K562 (cell line): ENCODE measurements around the gene SYF2. TPM values are rescaled to one million over a fixed set of nuclear protein-coding genes. Genes with fewer than 3 reads are reported as not detected.
A peak's percentile ranks its signal among the peaks of the same experiment; 100 is the strongest.

Source experiments
- ASH1L ChIP-seq: fragments of 450-650 bp; IDR thresholded peaks from 2 replicates; pipeline ENCODE4 v1.6.1; 2018; ENCODE audit warnings: borderline replicate concordance, mild to moderate bottlenecking, low read depth; ENCODE audit not compliant: partially characterized antibody
- C11orf30 ChIP-seq: fragments of 450-650 bp; IDR thresholded peaks from 2 replicates; pipeline ENCODE4 v1.6.1; 2016; ENCODE audit warnings: low read depth, mild to moderate bottlenecking
- CBX8 ChIP-seq: fragments of 200-600 bp; sonication (generic); IDR thresholded peaks from 2 replicates; pipeline ENCODE4 v1.6.1; 2012; ENCODE audit warnings: borderline replicate concordance, mixed run types, low read depth, mild to moderate bottlenecking, moderate library complexity, mixed read lengths, low read length, control low read depth, inconsistent platforms; ENCODE audit not compliant: poor library complexity, severe bottlenecking; ENCODE audit errors: extremely low read depth
- CREB3 ChIP-seq: fragments of 450-650 bp; conservative IDR thresholded peaks from 2 replicates; pipeline ENCODE4 v1.6.1; 2016; ENCODE audit warnings: missing genetic modification characterization, low read depth, mild to moderate bottlenecking, missing compliant biosample characterization, moderate library complexity
- ETS2 ChIP-seq: IDR thresholded peaks from 2 replicates; pipeline ENCODE4 v1.6.1; 2016; ENCODE audit warnings: borderline replicate concordance, missing genetic modification characterization, mild to moderate bottlenecking, moderate library complexity, missing compliant biosample characterization; ENCODE audit not compliant: poor library complexity, severe bottlenecking
- HNRNPK ChIP-seq: fragments of 200-400 bp; formaldehyde crosslinking; IDR thresholded peaks from one replicate; pipeline ENCODE4 v1.6.1; 2018; ENCODE audit warnings: mild to moderate bottlenecking, low read depth, low read length; ENCODE audit not compliant: poor library complexity, severe bottlenecking
- KLF16 ChIP-seq: IDR thresholded peaks from 2 replicates; pipeline ENCODE4 v1.6.1; 2016; ENCODE audit warnings: antibody characterized with exemption
- RFX7 ChIP-seq: fragments of 250-450 bp; sonication (Bioruptor Pico); IDR thresholded peaks from 2 replicates; pipeline ENCODE4 v1.5.1; 2021; ENCODE audit warnings: mild to moderate bottlenecking
- SMAD3 ChIP-seq: fragments of 450-650 bp; formaldehyde crosslinking; conservative IDR thresholded peaks from 2 replicates; pipeline ENCODE4 v1.4.0; 2020; ENCODE audit warnings: mild to moderate bottlenecking
- TFAP4 ChIP-seq: sonication (generic); formaldehyde crosslinking; IDR thresholded peaks from 2 replicates; pipeline ENCODE4 v1.8.0; 2022; ENCODE audit warnings: missing genetic modification reagents, mild to moderate bottlenecking, moderate library complexity, borderline replicate concordance
- ZBTB2 ChIP-seq: fragments of 450-650 bp; IDR thresholded peaks from 2 replicates; pipeline ENCODE4 v1.6.1; 2016; ENCODE audit warnings: antibody characterized with exemption
- ZC3H8 ChIP-seq: fragments of 450-650 bp; IDR thresholded peaks from 2 replicates; pipeline ENCODE4 v1.6.1; 2017
- ZNF239 ChIP-seq: fragments of 250-450 bp; sonication (Bioruptor Pico); IDR thresholded peaks from 2 replicates; pipeline ENCODE4 v1.4.0; 2020; ENCODE audit warnings: mild to moderate bottlenecking
- ZNF431 ChIP-seq: sonication (generic); formaldehyde crosslinking; IDR thresholded peaks from 2 replicates; pipeline ENCODE4 v1.8.0; 2022; ENCODE audit warnings: mild to moderate bottlenecking, missing genetic modification reagents
- polyA plus RNA-seq, 8 experiments: library from polyadenylated mRNA; depleted of rRNA in 4 of 8; stranded (reverse) in 5 of 8; unstranded in 3 of 8; fragments of >200 nt; fragmentation: Nextera tagmentation in 2 of 8; fragmentation: Illumina TruSeq in 1 of 8; extraction: Ambion mirVana in 2 of 8; extraction: Trizol in 1 of 8; gene quantifications; 2 replicates each; pipeline versions ENCODE4 v1.2.1 to v1.2.3, GENCODE V29; 2011 to 2014; ENCODE audit warnings: inconsistent platforms in 1 of 8, missing spikeins in 1 of 8
- total RNA-seq, 7 experiments: library from RNA; depleted of rRNA in 6 of 7; stranded (reverse); fragments of >200 nt in 6 of 7; fragmentation: Illumina TruSeq in 2 of 7; extraction: Trizol in 2 of 7; gene quantifications; 2 replicates each; pipeline versions ENCODE4 v1.2.1 to v1.2.3, GENCODE V29; 2011 to 2021; ENCODE audit warnings: low replicate concordance in 1 of 7
- TF ChIP-seq, protein P1 (sequence below): fragments of 200-800 bp; sonication (Bioruptor generic); IDR thresholded peaks from 2 replicates; pipeline ENCODE4 v1.6.1; 2016; ENCODE audit warnings: missing genetic modification characterization, missing compliant biosample characterization
- TF ChIP-seq, protein P2 (sequence below): sonication (generic); formaldehyde crosslinking; IDR thresholded peaks from 2 replicates; pipeline ENCODE4 v1.8.0; 2022; ENCODE audit warnings: mild to moderate bottlenecking, missing genetic modification reagents

SYF2 gene
- total and polyA plus RNA-seq, 9 of the 15 experiments (the other 6 are each of a cell fraction or from before 2014, with no cell fraction given) = 20.9 to 69.0 (median 43.2) TPM

- peak; percentile 78 for TF ChIP-seq ZNF431 (CRISPR knock-in tag)
- peak; percentile 97 for TF ChIP-seq C11orf30
- TF ChIP-seq ZBTB2 = no peak
- TF ChIP-seq CBX8 = no peak
- peak; percentile 80 for TF ChIP-seq SMAD3 (CRISPR knock-in tag)
- peak; percentile 83 for TF ChIP-seq ASH1L
- peak; percentile 54 for TF ChIP-seq ZNF239 (CRISPR knock-in tag)
- peak; percentile 45; the same call in 1 of the 2 replicates for TF ChIP-seq RFX7 (CRISPR knock-in tag)
- TF ChIP-seq, protein P1, sequence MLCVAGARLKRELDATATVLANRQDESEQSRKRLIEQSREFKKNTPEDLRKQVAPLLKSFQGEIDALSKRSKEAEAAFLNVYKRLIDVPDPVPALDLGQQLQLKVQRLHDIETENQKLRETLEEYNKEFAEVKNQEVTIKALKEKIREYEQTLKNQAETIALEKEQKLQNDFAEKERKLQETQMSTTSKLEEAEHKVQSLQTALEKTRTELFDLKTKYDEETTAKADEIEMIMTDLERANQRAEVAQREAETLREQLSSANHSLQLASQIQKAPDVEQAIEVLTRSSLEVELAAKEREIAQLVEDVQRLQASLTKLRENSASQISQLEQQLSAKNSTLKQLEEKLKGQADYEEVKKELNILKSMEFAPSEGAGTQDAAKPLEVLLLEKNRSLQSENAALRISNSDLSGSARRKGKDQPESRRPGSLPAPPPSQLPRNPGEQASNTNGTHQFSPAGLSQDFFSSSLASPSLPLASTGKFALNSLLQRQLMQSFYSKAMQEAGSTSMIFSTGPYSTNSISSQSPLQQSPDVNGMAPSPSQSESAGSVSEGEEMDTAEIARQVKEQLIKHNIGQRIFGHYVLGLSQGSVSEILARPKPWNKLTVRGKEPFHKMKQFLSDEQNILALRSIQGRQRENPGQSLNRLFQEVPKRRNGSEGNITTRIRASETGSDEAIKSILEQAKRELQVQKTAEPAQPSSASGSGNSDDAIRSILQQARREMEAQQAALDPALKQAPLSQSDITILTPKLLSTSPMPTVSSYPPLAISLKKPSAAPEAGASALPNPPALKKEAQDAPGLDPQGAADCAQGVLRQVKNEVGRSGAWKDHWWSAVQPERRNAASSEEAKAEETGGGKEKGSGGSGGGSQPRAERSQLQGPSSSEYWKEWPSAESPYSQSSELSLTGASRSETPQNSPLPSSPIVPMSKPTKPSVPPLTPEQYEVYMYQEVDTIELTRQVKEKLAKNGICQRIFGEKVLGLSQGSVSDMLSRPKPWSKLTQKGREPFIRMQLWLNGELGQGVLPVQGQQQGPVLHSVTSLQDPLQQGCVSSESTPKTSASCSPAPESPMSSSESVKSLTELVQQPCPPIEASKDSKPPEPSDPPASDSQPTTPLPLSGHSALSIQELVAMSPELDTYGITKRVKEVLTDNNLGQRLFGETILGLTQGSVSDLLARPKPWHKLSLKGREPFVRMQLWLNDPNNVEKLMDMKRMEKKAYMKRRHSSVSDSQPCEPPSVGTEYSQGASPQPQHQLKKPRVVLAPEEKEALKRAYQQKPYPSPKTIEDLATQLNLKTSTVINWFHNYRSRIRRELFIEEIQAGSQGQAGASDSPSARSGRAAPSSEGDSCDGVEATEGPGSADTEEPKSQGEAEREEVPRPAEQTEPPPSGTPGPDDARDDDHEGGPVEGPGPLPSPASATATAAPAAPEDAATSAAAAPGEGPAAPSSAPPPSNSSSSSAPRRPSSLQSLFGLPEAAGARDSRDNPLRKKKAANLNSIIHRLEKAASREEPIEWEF = peak; percentile 92
- no peak for TF ChIP-seq KLF16
- TF ChIP-seq TFAP4 (CRISPR knock-in tag) = peak; percentile 31; the same call in 1 of the 2 replicates
- TF ChIP-seq ETS2 (tag) = peak; percentile 9
- TF ChIP-seq HNRNPK = no peak
- TF ChIP-seq, protein P2, sequence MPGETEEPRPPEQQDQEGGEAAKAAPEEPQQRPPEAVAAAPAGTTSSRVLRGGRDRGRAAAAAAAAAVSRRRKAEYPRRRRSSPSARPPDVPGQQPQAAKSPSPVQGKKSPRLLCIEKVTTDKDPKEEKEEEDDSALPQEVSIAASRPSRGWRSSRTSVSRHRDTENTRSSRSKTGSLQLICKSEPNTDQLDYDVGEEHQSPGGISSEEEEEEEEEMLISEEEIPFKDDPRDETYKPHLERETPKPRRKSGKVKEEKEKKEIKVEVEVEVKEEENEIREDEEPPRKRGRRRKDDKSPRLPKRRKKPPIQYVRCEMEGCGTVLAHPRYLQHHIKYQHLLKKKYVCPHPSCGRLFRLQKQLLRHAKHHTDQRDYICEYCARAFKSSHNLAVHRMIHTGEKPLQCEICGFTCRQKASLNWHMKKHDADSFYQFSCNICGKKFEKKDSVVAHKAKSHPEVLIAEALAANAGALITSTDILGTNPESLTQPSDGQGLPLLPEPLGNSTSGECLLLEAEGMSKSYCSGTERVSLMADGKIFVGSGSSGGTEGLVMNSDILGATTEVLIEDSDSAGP (CRISPR knock-in tag) = no peak
- peak; percentile 97; the same call in 1 of the 2 replicates for TF ChIP-seq CREB3 (tag)
- TF ChIP-seq ZC3H8 = no peak
Observed at GRCh38 chr1:25232027-25232865, at the start of gene SYF2 (continued).
